HG02642 (cell line): Measurements from ENCODE around the gene ANKS1B.
A peak's percentile ranks its signal among the peaks of the same experiment; 100 is the strongest.

ENCODE experiments used
- ATAC-seq: cut with Tn5 transposase; IDR thresholded peaks from one replicate; pipeline ENCODE4 v1.9.1; 2021; ENCODE audit warnings: mild to moderate bottlenecking; ENCODE audit not compliant: unreplicated experiment, poor library complexity

The ANKS1B gene

DNA sequence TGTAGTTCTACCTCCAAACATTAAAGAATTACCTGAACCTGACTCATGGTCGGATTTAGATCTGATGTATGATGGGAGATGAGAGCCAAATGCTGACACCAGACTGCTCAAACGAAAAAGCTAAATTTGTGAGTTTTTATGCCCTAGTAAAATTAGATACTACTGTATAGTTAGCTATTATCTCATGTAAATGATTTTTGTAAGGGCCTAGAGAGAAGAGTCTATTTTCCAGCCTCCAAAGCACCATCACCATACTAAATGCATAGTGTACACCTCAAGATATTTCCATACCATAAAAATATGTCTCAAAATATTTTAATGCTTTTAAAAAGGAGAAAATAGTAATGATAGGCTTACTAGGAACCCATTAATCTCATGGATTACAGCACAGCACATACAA, 18.3 kb downstream of the ANKS1B start:
- no peak for ATAC-seq

- no peak for ATAC-seq
These were observed 24.4 kb downstream of the ANKS1B start for GRCh38 chr12:99960311-99960710.

DNA sequence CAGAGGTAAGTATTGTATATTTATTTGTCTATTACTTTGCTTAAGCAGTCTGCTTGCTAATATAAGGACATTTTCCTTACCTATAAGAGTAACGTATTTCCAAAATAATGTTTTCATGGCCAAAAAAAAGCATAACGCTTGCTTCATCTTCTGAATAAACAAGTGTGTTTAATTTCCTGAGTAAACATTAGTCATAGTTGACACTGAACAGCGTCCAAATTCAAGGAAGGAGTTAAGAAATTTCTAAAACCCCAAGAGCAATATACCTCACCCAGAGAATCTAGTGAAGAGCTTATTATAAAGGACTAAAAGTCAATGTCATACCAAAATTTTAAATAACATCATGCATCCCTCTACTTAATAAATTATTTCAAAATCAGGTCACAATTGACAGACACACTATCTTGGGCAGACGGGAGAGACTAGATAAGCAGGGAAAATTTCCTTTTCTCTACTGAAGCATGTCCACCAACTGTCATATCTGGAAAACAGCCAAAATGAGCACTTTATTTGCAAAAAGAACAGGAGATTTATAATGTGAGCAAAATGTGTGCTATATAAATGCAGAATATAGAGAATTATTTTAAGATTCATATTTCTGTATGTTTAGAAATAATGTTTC, 25.1 kb downstream of the ANKS1B start:
- ATAC-seq: no peak

GRCh38 chr12:99957866-99958466, 26.8 kb downstream of the ANKS1B start:
- ATAC-seq: no peak

DNA sequence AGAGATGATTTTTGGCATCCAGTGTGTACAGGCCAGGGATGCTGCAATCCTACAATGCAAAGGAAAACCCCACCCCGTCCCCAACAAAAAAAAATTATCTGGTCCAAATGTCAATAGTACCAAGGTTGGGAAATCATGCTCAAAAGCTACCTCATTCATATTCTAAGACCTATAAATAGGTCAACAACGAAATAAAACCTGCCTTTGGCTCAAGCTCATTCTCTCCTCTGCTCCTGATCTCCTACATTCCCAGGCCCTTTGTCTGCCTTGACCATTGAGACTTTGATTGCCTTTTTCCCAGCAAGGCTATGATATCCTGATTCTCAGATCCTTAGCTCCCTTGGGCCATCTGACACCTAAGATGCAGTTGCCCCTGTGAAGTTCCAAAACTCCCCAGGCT, 30.0 kb downstream of the ANKS1B start:
- ATAC-seq: no peak

DNA sequence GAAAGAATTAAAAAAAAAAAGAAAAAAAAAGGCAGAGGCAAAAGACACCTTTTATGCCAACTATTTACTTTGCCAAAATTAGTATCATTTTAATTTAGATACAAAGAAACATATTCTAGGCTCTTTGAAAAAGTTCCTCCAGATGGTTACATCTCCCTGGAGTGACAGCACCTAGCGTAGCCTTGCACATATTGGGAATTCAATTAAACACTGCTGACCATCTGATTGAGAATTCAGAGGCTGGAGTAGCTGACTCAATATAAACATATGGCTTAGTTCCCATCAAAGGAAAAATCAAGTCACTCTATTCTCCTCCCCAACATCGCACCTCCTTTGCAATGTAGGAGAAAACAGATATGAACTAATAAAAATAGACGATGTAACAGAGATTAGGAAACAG, 36.4 kb downstream of the ANKS1B start:
- ATAC-seq: no peak

DNA sequence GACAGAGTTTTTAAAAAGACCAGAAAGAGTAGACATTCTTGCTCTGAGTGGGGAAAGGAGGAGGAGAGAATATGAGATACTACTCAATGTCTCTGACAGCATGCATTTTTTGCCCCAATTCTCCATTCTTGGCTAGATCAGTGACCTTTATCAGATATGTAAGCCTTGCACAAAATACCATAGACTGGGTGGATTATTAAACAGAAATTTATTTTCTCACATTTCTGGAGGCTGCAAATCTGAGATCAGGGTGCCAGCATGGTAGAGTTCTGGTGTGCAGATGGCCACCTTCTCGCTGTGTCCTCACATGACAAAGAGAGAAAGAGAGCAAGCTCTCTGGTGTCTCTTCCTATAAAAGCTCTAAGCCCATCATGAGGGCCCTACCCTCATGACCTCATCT, 38.6 kb downstream of the ANKS1B start:
- no peak for ATAC-seq

DNA sequence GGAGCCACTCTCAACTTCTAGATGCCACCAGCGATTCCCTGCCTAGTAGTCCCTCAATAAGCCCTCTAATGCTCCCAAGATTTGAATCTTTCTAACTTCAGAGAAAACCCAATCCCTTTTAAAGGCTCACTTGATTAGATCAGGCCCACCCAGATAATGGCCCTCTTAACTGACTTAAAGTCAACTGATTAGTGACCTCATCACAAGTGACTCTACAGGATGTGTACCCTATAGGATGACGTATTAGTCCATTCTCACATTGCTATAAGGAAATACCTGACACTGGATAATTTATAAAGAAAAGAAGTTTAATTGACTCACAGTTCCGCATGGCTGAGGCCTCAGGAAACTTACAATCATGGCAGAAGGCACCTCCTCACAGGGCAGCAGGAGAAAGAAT, 49.1 kb downstream of the ANKS1B start:
- no peak for ATAC-seq

DNA sequence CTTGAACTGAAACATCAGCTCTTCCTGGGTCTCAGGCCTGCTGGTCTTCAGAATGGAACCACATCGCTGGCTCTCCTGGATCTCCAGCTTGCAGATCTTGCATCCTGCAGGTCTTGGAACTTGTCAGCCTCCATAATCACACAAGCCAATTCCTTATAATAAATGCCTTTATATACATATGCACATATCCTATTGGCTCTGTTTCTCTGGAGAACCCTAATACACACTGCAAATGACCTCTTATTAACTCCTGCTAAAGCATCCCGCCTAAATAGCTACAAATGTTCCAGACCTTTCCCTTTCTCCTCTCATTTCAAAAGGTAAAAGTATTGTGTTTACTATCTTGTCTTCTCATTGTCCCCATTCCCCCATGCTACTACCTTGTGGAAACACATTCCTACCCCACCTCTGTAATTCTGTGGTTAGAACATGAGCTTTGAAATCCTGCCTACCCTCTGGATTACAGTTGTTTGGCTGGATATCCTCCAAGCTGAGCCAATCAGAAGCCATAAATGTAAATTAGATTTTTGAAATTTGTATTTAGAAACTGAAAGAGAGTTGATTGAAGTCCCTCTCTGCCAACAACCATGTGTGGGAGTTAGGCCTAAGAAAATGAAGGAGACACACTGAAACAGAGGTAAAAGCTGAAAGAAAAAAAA, 58.1 kb downstream of the ANKS1B start:
- ATAC-seq: no peak

DNA sequence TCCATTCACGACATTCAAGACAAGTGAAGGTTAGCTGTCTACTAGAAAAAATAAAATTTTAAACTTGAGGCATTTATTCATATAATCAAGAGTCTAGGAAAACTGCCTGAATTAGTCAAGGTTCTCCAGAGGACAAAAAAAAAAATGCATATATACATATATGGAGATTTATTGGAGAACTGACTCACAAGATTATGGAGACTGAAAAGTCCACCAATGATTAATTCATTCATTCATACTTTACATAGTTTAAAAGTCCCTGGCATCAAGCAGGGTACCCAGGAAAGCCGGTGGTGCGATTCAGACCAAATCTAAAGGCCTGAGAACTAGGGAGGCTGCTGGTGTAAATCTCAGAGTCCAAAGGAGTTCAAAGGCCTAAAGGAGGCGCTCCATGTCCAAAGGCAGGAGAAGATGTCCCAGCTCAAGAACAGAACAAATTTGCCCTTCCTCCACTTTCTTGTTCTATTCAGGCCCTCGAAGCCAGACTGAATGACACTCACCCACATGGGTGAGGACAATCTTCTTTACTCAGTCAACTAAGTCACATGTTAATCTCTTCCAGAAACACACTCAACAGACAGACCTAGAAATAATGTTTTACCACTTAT, 64.3 kb downstream of the ANKS1B start:
- ATAC-seq: no peak

- no peak for ATAC-seq
These were observed 66.9 kb downstream of the ANKS1B start for GRCh38 chr12:99917711-99918402.

DNA sequence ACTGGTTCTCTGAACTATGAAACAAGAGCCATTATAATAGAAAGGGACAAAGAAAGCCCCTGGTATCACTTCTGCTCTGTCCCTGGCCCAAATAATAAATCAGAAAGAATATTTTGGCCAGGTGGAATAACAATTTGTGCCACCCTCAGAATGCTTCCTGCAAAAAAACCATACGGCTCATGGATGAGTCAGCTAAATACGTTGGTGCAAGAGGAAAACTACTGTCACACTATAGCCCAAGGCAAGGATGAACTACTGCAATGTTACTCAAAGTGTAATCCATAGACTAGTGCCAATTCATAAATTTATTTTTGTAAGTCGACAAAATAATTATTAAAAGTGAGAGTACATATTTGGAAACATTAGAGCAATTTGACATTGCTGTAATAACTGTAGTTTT, 68.2 kb downstream of the ANKS1B start:
- ATAC-seq: no peak

GRCh38 chr12:99915251-99916082, 69.3 kb downstream of the ANKS1B start:
- no peak for ATAC-seq

DNA sequence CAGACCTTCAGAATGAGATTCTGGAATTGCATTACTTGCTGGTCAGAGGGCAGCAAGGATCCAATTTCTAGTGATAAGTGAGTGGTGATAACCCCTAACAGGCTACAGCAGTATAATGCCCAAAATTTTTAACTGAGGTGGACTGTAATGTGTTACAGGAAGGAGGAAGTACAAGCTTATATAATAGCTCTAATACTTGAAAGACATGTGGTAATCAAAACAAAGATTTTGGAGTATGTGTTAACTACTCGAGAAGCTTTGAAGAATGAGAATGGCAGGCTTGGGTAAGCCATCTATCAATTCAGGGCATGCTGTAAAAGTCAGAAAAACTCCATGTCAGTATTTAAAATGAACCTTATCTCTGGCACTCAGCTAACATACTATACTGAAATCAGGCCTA, 70.5 kb downstream of the ANKS1B start:
- ATAC-seq: no peak

GRCh38 chr12:99911967-99912366, 72.8 kb downstream of the ANKS1B start:
- ATAC-seq: peak; percentile 88

DNA sequence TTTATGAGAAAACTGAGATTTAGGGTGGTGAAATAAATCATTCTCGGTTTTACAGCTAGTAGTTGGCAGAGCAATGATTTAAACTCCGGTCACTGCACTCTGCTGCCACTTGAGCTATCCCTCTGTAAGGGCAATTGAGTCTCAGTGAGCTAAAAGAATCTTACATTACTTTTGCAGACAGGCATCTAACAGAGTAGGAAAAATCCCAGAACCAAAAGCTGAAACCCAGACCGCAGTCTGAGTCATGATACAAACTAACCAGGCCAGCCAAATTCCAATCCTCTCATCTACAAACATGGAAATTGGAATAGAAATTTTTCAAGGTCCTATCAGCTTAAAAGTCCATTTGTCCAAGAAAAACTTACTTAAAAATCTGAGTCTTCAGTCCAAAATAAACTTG, 73.7 kb downstream of the ANKS1B start:
- ATAC-seq: no peak

DNA sequence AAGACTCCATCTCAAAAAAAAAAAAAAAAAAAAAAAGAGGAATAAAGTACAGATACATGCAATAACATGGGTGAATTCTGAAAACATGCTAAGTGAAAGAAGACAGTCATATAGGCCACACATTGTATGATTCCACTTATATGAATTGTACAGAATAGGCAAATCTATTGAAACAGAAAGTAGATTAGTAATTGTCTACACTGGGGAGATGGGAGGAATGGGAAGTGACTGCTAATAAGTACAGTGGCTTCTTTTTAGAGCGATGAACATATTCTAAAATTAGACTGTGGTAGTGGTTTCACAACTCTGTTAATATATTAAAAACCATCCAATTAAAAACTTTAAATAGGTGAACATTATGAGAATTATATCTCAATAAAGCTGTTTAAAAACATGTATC, 74.4 kb downstream of the ANKS1B start:
- ATAC-seq: no peak

- ATAC-seq: no peak
These were observed 77.8 kb downstream of the ANKS1B start for GRCh38 chr12:99906786-99907579.

- ATAC-seq: no peak
These were observed 83.6 kb downstream of the ANKS1B start for GRCh38 chr12:99901181-99901580.
